Measurements from ENCODE around the gene SENP3.
"Not testable (repeated sequence)": the region's sequence is repeated elsewhere in the genome, so short reads cannot be mapped to it uniquely, and the experiment has no call there.

The SENP3 gene

DNA sequence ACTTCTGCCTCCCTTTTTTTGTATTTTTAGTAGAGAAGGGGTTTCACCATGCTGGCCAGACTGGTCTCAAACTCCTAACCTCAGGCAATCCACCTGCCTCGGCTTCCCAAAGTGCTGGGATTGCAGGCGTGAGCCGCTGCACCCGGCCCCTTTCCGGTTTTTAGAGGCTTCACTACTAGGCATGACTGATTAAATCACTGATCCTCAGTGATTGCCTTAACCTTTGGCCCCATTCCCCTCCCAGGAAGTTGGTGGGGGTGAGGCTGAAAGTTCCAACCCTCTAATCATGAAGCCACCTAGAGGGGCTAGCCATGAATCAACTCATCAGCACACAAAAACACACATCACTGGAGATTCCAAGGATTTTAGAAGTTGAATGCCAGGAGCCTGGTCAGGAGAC lies 35.8 kb downstream of the SENP3 start:
- not testable (repeated sequence) for DNase-seq (ENCODE audit: low spot score)

DNA sequence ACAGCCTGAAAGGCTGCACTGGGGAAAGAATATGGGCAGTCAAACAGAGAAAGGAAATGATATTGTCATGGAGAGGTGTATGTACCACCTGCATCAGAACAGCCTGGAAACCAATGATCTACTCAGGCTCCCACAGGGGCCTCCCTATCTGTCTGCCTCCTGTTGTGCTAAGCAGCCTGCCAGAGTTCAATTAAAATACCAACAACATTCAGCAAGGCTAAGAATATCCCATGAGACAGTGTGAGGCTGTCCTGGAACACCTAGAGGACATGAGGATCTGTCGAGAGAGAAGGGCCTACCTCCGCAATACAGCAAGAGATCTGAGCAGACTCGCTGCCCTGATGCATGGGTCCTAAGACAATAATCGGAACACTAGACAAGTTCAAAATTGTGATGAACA lies 44.6 kb downstream of the SENP3 start:
- DNase-seq (ENCODE audit: low spot score): no peak

DNA sequence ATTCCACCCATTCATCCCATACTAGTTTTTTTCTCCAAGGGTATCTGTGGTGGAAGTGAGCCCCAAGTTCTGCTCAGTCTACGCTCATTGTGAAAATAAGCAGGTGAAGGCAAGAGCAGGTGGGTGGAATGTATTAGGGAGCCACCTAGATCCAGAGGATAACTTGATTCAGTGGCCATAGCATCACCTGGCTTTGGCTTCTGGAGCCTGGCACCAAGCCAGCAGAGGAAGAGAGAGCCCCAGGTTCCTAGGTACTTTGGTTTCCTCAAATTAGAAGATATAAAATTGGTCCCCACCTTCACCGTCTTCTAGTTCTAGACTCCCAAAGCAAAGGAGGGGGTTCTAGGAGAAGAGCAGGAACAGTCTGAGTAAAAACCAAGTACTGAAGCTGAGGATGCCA lies 48.9 kb downstream of the SENP3 start:
- no peak for DNase-seq (ENCODE audit: low spot score)

- DNase-seq (ENCODE audit: low spot score): no peak
Observed at GRCh38 chr17:7611635-7612293, 50.0 kb downstream of the SENP3 start.

GRCh38 chr17:7612294-7612640 lies 50.5 kb downstream of the SENP3 start:
- no peak for DNase-seq (ENCODE audit: low spot score)

GRCh38 chr17:7613769-7614424 lies 52.2 kb downstream of the SENP3 start:
- DNase-seq (ENCODE audit: low spot score): no peak

GRCh38 chr17:7614425-7615264 lies 52.9 kb downstream of the SENP3 start, which contains the start of gene FXR2:
Gene FXR2, minus strand, starts transcription at chr17:7614897. Its CDS starts 365 bp downstream, at chr17:7614532.
- DNase-seq (ENCODE audit: low spot score): peak; percentile 97

GRCh38 chr17:7615265-7615747 lies 53.6 kb downstream of the SENP3 start:
- no peak for DNase-seq (ENCODE audit: low spot score)

GRCh38 chr17:7618608-7619007 lies 56.9 kb downstream of the SENP3 start:
- no peak for DNase-seq (ENCODE audit: low spot score)

- DNase-seq (ENCODE audit: low spot score): no peak
Observed at GRCh38 chr17:7620835-7621234, 59.1 kb downstream of the SENP3 start.
